ENCODE data around the gene PEX11A. TPM values are rescaled to one million over a fixed set of nuclear protein-coding genes. Genes with fewer than 3 reads are reported as not detected.

The PEX11A gene
- total and polyA plus RNA-seq, 2 of the 8 experiments (the other 6 are each of a cell fraction or from before 2014, with no cell fraction given) = 2.9 to 3.0 TPM

DNA sequence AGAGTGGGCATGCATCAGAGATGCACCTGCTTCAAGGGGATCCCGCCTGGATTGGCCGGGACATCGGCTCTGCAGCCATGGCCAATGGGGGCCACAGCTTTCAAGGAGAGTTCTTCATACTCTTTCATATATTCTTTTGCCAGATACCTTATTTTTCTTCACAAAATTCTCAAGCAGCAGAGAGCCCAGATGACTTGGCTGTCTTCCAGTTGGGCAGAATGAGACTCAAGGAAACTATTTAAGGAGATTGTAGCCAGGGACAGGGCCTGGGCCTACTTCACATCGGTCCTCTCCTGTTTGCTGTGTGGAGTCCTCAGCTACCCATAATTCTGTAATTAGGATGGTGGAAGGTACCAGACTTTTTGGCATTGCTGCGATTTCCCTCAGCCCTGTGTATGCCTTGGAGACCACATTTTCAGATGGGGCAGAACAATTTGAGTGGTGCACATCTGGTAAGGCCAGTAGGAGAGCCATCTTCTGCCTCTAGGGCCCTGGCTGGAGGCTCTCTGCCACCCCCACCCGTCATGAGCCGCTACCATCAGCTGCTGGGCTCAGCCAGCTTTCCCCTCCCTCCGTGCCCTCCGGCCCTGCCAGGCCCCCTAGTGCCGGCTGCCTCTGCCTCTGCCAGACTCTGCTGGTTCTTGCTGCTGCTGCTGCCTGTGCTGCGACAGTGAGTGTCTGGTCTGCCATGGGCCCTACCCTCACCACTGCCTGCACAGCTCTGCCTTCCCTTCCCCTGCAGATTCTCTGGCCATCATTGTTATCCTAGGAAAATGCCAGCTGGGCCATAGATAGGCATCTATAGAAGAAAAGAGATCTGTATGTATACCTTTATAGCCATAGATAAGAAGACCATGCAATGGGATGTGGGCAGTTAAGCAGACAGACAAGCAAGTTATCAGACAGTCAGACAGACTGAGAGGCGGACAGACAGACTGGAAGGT, 18.1 kb downstream of the PEX11A start (continued):
- TF ChIP-seq, protein P1, sequence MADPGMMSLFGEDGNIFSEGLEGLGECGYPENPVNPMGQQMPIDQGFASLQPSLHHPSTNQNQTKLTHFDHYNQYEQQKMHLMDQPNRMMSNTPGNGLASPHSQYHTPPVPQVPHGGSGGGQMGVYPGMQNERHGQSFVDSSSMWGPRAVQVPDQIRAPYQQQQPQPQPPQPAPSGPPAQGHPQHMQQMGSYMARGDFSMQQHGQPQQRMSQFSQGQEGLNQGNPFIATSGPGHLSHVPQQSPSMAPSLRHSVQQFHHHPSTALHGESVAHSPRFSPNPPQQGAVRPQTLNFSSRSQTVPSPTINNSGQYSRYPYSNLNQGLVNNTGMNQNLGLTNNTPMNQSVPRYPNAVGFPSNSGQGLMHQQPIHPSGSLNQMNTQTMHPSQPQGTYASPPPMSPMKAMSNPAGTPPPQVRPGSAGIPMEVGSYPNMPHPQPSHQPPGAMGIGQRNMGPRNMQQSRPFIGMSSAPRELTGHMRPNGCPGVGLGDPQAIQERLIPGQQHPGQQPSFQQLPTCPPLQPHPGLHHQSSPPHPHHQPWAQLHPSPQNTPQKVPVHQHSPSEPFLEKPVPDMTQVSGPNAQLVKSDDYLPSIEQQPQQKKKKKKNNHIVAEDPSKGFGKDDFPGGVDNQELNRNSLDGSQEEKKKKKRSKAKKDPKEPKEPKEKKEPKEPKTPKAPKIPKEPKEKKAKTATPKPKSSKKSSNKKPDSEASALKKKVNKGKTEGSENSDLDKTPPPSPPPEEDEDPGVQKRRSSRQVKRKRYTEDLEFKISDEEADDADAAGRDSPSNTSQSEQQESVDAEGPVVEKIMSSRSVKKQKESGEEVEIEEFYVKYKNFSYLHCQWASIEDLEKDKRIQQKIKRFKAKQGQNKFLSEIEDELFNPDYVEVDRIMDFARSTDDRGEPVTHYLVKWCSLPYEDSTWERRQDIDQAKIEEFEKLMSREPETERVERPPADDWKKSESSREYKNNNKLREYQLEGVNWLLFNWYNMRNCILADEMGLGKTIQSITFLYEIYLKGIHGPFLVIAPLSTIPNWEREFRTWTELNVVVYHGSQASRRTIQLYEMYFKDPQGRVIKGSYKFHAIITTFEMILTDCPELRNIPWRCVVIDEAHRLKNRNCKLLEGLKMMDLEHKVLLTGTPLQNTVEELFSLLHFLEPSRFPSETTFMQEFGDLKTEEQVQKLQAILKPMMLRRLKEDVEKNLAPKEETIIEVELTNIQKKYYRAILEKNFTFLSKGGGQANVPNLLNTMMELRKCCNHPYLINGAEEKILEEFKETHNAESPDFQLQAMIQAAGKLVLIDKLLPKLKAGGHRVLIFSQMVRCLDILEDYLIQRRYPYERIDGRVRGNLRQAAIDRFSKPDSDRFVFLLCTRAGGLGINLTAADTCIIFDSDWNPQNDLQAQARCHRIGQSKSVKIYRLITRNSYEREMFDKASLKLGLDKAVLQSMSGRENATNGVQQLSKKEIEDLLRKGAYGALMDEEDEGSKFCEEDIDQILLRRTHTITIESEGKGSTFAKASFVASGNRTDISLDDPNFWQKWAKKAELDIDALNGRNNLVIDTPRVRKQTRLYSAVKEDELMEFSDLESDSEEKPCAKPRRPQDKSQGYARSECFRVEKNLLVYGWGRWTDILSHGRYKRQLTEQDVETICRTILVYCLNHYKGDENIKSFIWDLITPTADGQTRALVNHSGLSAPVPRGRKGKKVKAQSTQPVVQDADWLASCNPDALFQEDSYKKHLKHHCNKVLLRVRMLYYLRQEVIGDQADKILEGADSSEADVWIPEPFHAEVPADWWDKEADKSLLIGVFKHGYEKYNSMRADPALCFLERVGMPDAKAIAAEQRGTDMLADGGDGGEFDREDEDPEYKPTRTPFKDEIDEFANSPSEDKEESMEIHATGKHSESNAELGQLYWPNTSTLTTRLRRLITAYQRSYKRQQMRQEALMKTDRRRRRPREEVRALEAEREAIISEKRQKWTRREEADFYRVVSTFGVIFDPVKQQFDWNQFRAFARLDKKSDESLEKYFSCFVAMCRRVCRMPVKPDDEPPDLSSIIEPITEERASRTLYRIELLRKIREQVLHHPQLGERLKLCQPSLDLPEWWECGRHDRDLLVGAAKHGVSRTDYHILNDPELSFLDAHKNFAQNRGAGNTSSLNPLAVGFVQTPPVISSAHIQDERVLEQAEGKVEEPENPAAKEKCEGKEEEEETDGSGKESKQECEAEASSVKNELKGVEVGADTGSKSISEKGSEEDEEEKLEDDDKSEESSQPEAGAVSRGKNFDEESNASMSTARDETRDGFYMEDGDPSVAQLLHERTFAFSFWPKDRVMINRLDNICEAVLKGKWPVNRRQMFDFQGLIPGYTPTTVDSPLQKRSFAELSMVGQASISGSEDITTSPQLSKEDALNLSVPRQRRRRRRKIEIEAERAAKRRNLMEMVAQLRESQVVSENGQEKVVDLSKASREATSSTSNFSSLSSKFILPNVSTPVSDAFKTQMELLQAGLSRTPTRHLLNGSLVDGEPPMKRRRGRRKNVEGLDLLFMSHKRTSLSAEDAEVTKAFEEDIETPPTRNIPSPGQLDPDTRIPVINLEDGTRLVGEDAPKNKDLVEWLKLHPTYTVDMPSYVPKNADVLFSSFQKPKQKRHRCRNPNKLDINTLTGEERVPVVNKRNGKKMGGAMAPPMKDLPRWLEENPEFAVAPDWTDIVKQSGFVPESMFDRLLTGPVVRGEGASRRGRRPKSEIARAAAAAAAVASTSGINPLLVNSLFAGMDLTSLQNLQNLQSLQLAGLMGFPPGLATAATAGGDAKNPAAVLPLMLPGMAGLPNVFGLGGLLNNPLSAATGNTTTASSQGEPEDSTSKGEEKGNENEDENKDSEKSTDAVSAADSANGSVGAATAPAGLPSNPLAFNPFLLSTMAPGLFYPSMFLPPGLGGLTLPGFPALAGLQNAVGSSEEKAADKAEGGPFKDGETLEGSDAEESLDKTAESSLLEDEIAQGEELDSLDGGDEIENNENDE (IDR thresholded peaks at IDR 0.05; ENCODE audit: insufficient replicate concordance, low read length) = no peak
- no peak for TF ChIP-seq FOSL1 (IDR thresholded peaks at IDR 0.05; ENCODE audit: insufficient read depth, low read depth, low read length)
- TF ChIP-seq YY1 (IDR thresholded peaks at IDR 0.05; ENCODE audit: low read depth, low read length) = no peak
- TF ChIP-seq, protein P2, sequence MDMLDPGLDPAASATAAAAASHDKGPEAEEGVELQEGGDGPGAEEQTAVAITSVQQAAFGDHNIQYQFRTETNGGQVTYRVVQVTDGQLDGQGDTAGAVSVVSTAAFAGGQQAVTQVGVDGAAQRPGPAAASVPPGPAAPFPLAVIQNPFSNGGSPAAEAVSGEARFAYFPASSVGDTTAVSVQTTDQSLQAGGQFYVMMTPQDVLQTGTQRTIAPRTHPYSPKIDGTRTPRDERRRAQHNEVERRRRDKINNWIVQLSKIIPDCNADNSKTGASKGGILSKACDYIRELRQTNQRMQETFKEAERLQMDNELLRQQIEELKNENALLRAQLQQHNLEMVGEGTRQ (IDR thresholded peaks at IDR 0.05; ENCODE audit: low read length) = no peak
- no peak for TF ChIP-seq CBX8 (IDR thresholded peaks at IDR 0.05; ENCODE audit: borderline replicate concordance, low read depth, low read length)
- no peak for TF ChIP-seq CEBPB (IDR thresholded peaks at IDR 0.05; ENCODE audit: low read depth, low read length)
- no peak for TF ChIP-seq HDAC6 (IDR thresholded peaks at IDR 0.05; ENCODE audit: low read depth, low read length)
- TF ChIP-seq TEAD4 (IDR thresholded peaks at IDR 0.05; ENCODE audit: low read depth, low read length) = no peak
- TF ChIP-seq TAF1 (IDR thresholded peaks at IDR 0.05; ENCODE audit: low read depth, low read length) = no peak
